ENCODE data around the gene TBC1D21.
A peak's percentile ranks its signal among the peaks of the same experiment; 100 is the strongest.

Gene TBC1D21

DNA sequence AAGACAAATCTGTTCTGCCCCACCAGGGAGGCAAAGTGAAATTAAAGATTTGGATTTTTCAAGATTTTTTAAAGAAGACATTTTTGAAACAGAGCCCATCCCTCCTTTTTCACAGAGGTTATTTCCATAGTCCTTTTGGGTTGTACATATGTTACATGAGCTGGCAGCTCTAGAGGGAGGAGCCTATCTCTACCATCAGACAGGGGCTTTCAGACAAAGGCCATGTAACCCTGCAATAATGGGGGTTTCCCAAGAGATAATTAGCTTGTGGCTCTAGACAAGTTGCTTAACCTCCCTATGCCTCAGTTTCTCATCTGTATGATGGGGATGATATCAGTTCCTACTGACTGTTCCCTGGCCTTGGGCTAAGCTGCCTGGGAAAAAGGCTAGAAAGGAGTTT is 8.0 kb upstream of the TBC1D21 start:
- no peak for DNase-seq

DNA sequence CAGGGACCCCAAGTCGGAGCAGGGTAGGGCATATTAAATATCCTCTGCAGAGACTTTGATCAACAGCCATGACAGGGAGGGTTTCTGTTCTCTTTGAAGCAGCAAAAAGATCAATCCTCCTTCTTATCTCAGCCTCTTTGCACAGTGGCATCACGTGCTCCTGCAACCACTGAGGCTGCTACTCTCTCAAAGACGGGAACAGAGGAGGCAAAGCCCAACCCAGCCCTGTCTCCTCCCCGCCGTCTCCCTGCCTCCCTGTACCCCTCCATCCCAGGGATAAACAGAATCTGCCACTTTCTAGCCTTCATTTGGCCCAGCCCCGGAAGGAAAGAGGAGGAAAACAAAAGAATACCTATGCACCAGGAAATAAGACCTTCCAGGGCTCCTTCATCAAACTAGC is 7.5 kb upstream of the TBC1D21 start:
- DNase-seq, result no peak

GRCh38 chr15:73866481-73866880 is 6.9 kb upstream of the TBC1D21 start:
- DNase-seq, result no peak

DNA sequence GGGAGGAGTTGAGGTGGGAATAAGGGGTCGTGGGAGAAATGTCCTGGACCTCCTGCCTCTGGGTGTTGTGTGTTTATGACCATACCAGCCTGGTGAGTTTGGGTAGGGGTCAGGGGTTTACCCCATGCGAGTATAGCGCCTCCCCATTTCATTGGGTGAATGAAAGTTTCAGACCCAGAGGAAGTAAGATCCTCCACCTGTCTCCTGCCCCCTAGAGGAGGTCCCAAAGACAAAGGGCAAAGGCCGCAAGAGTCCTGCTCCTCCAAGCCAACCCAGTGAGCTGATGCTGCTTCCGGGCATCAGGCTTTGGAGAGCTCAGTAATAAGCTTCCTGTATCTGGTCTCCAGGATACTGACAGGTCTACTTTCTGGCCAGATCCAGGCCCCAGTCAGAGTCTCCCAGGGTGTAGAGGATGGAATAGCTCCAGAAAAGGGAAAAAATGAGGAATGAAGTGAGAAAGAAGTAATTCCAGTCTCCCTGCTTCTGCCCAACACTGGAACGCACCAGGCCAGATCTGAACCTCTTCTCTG is 6.4 kb upstream of the TBC1D21 start:
- DNase-seq, result no peak

- DNase-seq, result no peak
These were observed 5.9 kb upstream of the TBC1D21 start for GRCh38 chr15:73867426-73867825.

DNA sequence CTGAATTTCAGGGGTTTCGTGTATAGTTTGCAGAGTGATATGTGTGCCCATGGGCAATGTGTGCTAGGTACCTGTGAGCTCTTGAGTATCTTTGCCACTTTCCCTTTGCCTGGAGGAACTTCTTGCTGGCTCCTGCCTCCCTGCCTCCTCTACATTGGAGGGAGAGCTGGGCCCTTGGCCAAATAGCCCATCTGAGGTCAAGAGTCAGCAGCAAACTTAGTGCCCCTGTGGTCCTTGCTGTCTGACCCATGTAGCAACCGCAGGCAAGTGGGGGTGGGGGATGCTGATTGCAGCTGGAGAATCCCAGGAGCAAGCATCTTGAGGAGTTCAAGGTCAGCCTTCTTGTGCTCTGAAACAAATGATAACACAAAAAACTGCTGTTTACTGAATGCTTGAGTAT is 5.4 kb upstream of the TBC1D21 start:
- no peak for DNase-seq

GRCh38 chr15:73869216-73869995 is 4.0 kb upstream of the TBC1D21 start:
- DNase-seq, result no peak

GRCh38 chr15:73870700-73871408 is 2.5 kb upstream of the TBC1D21 start:
- DNase-seq, result no peak

GRCh38 chr15:73872346-73872745 is 1.0 kb upstream of the TBC1D21 start:
- no peak for DNase-seq

- peak; percentile 42 for DNase-seq
These were observed 636 bp downstream of the TBC1D21 start for GRCh38 chr15:73873889-73874511.

GRCh38 chr15:73879426-73879825 is 6.1 kb downstream of the TBC1D21 start:
- DNase-seq, result no peak

DNA sequence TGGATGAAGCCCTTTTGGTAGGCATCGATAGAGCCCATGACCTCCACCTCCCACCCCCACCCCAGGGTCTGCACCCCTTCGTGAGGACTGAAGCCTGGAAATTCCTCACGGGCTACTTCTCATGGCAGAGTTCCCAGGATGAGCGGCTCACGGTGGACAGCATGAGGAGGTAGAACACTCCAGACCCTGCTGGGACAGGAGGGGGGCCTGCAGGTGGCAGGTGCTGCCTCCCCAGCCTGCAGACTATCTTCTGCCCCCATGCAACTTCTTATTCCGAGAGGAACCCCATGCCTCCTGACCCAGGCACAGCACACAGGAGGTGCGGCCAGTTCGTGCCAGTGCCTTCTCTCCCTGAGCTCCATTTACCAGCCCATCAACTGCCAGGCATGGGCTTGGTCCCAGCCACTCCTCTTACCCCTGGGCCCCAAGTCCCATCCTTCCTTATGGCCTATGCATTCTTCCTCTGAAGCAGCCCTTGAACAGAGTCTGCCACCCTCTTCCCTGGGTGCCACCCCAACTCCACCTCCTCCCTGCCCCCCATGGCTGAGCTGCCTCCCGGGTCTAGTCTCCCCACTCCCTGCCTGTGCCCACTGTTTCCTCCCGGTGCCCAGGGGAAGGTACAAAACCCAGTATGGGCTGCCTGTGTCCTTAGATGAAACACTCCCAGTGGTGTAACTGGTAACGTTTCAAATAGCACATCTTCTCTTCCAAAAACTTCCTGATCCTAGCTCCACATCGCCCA is 8.4 kb downstream of the TBC1D21 start:
- DNase-seq, result no peak

- no peak for DNase-seq
These were observed 9.5 kb downstream of the TBC1D21 start for GRCh38 chr15:73882761-73883419.

GRCh38 chr15:73884159-73884558 is 10.8 kb downstream of the TBC1D21 start:
- no peak for DNase-seq

DNA sequence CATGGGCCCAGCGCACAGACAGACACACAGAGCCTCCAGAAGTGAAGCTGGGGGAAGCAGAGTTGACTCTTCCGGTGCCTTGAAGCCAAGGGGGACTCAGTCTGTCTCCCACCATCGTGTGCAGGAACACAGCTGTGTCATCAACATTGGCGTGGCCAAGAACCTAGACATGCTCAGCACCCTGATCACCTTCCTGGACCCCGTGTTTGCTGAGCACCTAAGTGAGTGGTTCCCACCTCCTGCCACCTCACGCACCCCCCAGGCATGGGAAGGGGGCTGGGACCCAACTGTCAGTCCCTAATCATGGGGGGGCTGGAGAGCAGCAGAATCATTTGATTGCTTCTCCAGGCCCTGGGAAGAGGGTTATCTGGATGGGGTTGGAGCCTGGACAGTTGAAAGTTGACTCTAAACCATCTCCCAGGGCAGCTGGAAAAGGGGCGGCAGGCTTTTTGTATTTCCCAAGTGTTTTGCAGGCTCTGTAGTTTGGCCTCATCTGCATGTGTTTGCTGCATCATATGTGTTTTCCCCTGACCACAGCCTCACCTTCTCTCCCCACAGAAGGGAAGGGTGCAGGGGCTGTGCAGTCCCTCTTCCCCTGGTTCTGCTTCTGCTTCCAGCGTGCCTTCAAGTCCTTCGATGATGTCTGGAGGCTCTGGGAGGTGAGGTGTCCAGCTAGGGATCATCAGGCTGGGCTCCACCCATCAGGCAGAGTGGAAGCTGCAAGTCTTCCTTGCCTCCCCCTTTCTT is 12.8 kb downstream of the TBC1D21 start:
- DNase-seq, result no peak

DNA sequence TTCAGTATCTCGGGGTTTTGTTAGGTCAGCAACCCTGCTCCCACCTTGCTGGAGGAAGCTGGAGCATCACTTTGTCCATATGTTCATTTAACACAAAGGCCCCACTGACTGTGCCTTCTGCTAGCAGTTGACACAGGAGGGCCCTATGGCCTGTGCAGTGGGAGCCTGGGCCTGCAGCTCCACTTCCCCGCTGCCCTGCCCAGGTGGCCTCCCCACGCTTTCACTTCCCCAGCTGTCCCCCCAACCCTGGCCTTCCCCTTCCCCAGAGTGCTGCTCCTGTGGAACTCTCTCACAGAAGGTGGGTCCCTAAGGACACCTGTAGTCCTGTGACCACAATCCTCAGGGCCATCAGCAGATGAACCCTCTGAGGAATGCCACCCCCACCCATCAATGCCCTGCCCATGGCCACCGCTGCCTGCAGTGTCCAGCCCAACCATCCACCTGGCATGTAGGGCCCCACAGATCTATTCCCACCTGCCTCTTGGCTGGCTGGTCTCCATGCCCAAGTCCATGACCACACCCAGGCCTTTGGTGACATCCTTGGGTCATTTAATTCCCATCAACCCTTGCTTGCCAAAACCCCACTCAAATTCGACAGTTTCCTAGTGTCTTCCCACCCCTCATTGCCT is 13.5 kb downstream of the TBC1D21 start:
- no peak for DNase-seq

GRCh38 chr15:73887481-73887880 is 14.1 kb downstream of the TBC1D21 start:
- no peak for DNase-seq

- DNase-seq, result no peak
These were observed 15.1 kb downstream of the TBC1D21 start for GRCh38 chr15:73888224-73889041.

GRCh38 chr15:73889053-73889761 is 15.8 kb downstream of the TBC1D21 start:
- DNase-seq, result no peak

DNA sequence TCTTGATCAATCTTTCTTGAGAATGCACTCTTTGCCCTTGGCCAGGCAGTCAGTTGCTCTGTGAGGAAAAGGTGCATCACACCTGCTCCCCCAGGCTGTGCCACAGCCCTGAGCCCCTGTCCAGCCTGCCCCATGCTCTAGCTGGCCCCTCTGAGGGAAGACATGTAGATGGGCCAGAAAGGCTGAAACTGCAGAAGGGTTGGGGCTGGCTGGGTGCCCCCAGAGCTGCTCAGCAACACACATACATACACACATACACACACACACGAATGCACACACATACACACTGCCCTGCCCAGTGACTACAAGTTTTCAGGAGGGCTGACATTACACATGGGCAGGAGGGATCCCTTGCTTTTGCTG is 16.4 kb downstream of the TBC1D21 start:
- DNase-seq, result no peak
